Testis (tissue), 2 donors: ENCODE data around the gene DPP6.

Experiments used
- POLR2A ChIP-seq: fragments of 450-650 bp; IDR thresholded peaks from one replicate; pipeline ENCODE4 v1.6.1; 2017; ENCODE audit warnings: antibody characterized with exemption, mild to moderate bottlenecking, moderate library complexity
- TF ChIP-seq, protein P1 (sequence below), 3 experiments: fragments of 450-650 bp in 2 of 3; fragments of 200-600 bp in 1 of 3; sonication (generic) in 1 of 3; IDR thresholded peaks; one replicate each; pipeline ENCODE4 v1.5.1; 2016 to 2019; ENCODE audit warnings: antibody characterized with exemption in 3 of 3, mild to moderate bottlenecking in 2 of 3, moderate library complexity in 1 of 3

DNA sequence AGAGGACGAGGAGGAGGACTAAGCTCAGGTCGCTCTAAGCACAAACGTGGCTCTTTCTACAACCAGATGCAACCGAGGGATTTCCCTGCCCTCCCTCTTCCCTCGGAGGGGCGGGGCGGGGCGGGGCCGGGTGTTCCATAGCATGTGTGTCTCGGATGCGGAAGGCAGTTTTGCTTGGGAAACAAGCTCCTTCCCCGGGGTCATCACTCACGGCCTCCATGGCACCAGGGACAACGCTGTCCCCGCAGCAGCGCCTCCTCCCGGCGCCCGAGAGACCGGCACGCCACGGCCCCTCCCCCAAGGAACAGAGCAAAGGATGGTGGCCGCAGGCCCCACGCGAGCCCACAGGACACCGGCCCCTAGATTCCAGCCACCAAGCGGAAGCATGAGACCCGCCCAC, 840.3 kb downstream of the DPP6 start:
- TF ChIP-seq, protein P1, sequence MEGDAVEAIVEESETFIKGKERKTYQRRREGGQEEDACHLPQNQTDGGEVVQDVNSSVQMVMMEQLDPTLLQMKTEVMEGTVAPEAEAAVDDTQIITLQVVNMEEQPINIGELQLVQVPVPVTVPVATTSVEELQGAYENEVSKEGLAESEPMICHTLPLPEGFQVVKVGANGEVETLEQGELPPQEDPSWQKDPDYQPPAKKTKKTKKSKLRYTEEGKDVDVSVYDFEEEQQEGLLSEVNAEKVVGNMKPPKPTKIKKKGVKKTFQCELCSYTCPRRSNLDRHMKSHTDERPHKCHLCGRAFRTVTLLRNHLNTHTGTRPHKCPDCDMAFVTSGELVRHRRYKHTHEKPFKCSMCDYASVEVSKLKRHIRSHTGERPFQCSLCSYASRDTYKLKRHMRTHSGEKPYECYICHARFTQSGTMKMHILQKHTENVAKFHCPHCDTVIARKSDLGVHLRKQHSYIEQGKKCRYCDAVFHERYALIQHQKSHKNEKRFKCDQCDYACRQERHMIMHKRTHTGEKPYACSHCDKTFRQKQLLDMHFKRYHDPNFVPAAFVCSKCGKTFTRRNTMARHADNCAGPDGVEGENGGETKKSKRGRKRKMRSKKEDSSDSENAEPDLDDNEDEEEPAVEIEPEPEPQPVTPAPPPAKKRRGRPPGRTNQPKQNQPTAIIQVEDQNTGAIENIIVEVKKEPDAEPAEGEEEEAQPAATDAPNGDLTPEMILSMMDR (IDR thresholded peaks at IDR 0.05) = no peak
- TF ChIP-seq POLR2A = no peak
